SH-SY5Y (cell line): Measurements from ENCODE around the gene LAMB1.

Experiments used
- GATA2 ChIP-seq: IDR thresholded peaks from 2 replicates; pipeline ENCODE4 v1.6.1; 2011; ENCODE audit warnings: mild to moderate bottlenecking, low read depth, low read length
- GATA3 ChIP-seq: IDR thresholded peaks from 2 replicates; pipeline ENCODE4 v1.6.1; 2011; ENCODE audit warnings: low read depth, mild to moderate bottlenecking, low read length, moderate library complexity

GRCh38 chr7:107960272-107960671 is 42.7 kb downstream of the LAMB1 start:
- TF ChIP-seq GATA2 (no peak), GATA3 (no peak)
